GM12878 (cell line): ENCODE measurements around the gene PCSK1N. TPM values are rescaled to one million over a fixed set of nuclear protein-coding genes. Genes with fewer than 3 reads are reported as not detected.

Experiments
- ATAC-seq: fragments of 200-7000 bp; cut with Tn5 transposase; 3 replicates; pipeline ENCODE4 v1.9.1; 2020; ENCODE audit warnings: mild to moderate bottlenecking, moderate library complexity
- BruUV-seq: library from RNA; stranded (reverse); fragments of 400-500 nt; replicated peaks from 2 replicates; lab custom pipeline; 2021; lab: Mats Ljungman, UMichigan
- CTCF ChIA-PET: fragments of 300-600 bp; sonication (Branson Sonifier 250); formaldehyde crosslinking; extraction: SDS; loops from one replicate; lab custom pipeline; 2021; ENCODE audit warnings: inconsistent platforms; lab: Yijun Ruan, JAX
- POLR2A ChIA-PET: fragments of 350-600 bp; formaldehyde crosslinking; extraction: SDS; loops from one replicate; lab custom pipeline; 2021; ENCODE audit warnings: inconsistent platforms; lab: Charles Lee
- RAD21 ChIA-PET: fragments of 300-600 bp; sonication (Branson Sonifier 250); formaldehyde crosslinking; loops from one replicate; lab custom pipeline; 2023; ENCODE audit warnings: antibody characterized with exemption; ENCODE audit not compliant: unreplicated experiment; lab: Charles Lee
- SMC1A ChIA-PET: fragments of 300-600 bp; sonication (Branson Sonifier 250); formaldehyde crosslinking; loops from one replicate; lab custom pipeline; 2023; ENCODE audit not compliant: unreplicated experiment, uncharacterized antibody; lab: Charles Lee
- DNase-seq: peaks from one replicate; pipeline ENCODE4 v3.0.0-alpha.2; 2011; ENCODE audit warnings: low read depth, low spot score
- FAIRE-seq: peaks from 3 replicates; lab custom pipeline; 2011; peaks lifted over from hg19 to GRCh38; lab: Jason Lieb, UNC
- H2AFZ ChIP-seq: 2 replicates; pipeline ENCODE4 v1.6.0; 2011; ENCODE audit warnings: low read depth, low read length, control low read depth; ENCODE audit not compliant: control insufficient read depth
- H3K27ac ChIP-seq: 2 replicates; pipeline ENCODE4 v1.5.1; 2011; ENCODE audit warnings: control low read depth; ENCODE audit not compliant: control insufficient read depth, insufficient read depth
- H3K27me3 ChIP-seq, 2 experiments: replicated peaks in 1 of 2; 2 replicates each; pipeline versions ENCODE4 v1.6.0 to v1.6.1; 2011; ENCODE audit warnings: low read length in 1 of 2; ENCODE audit not compliant: control insufficient read depth in 2 of 2, insufficient read depth in 2 of 2
- H3K36me3 ChIP-seq, 2 experiments: 2 replicates each; pipeline ENCODE4 v1.5.1; 2011; ENCODE audit warnings: low read length in 1 of 2; ENCODE audit not compliant: control insufficient read depth in 2 of 2, insufficient read depth in 2 of 2
- H3K4me1 ChIP-seq: 2 replicates; pipeline ENCODE4 v1.6.1; 2011; ENCODE audit warnings: mild to moderate bottlenecking, low read length, moderate library complexity, mixed read lengths; ENCODE audit not compliant: control insufficient read depth, insufficient read depth
- H3K4me2 ChIP-seq: 2 replicates; pipeline ENCODE4 v1.6.0; 2011; ENCODE audit warnings: control low read depth; ENCODE audit not compliant: control insufficient read depth, insufficient read depth
- H3K4me3 ChIP-seq: fragments of 200-600 bp; sonication (generic); 2 replicates; pipeline ENCODE4 v1.5.1; 2016
- H3K79me2 ChIP-seq: 2 replicates; pipeline ENCODE4 v1.6.0; 2011; ENCODE audit warnings: low read length; ENCODE audit not compliant: control insufficient read depth, insufficient read depth
- H3K9ac ChIP-seq: 2 replicates; pipeline ENCODE4 v1.8.0; 2011; ENCODE audit warnings: low read length, control low read depth, mixed read lengths; ENCODE audit not compliant: control insufficient read depth, insufficient read depth
- H3K9me3 ChIP-seq: replicated peaks from 3 replicates; pipeline ENCODE4 v1.5.1; 2011; ENCODE audit warnings: mild to moderate bottlenecking, low read length; ENCODE audit not compliant: control insufficient read depth, insufficient read depth
- H4K20me1 ChIP-seq: 2 replicates; pipeline ENCODE4 v1.6.0; 2011; ENCODE audit not compliant: control insufficient read depth, insufficient read depth
- BCLAF1 ChIP-seq: fragments of 450-650 bp; IDR thresholded peaks from 2 replicates; pipeline ENCODE4 v1.6.1; 2017; ENCODE audit warnings: antibody characterized with exemption, mild to moderate bottlenecking, moderate library complexity
- E4F1 ChIP-seq: fragments of 450-650 bp; IDR thresholded peaks from 2 replicates; pipeline ENCODE4 v1.6.1; 2018; ENCODE audit warnings: borderline replicate concordance, mild to moderate bottlenecking; ENCODE audit not compliant: partially characterized antibody
- EED ChIP-seq: sonication (generic); IDR thresholded peaks from 2 replicates; pipeline ENCODE4 v1.6.1; 2016; ENCODE audit warnings: antibody characterized with exemption, low read depth
- ESRRA ChIP-seq: IDR thresholded peaks from 2 replicates; pipeline ENCODE4 v1.6.1; 2012; ENCODE audit warnings: mild to moderate bottlenecking, low read length, improper control_type of control experiment
- HSF1 ChIP-seq: fragments of 150-350 bp; IDR thresholded peaks from 2 replicates; pipeline ENCODE4 v1.6.1; 2014; ENCODE audit warnings: mild to moderate bottlenecking, low read depth, low read length
- JUND ChIP-seq: IDR thresholded peaks from 2 replicates; pipeline ENCODE4 v1.6.1; 2012; ENCODE audit warnings: low read depth, mild to moderate bottlenecking, low read length, improper control_type of control experiment, moderate library complexity
- NFIC ChIP-seq: IDR thresholded peaks from 2 replicates; pipeline ENCODE4 v1.6.1; 2012; ENCODE audit warnings: low read depth, mild to moderate bottlenecking, inconsistent platforms, low read length, moderate library complexity
- NR2F1 ChIP-seq: fragments of 450-650 bp; conservative IDR thresholded peaks from 2 replicates; pipeline ENCODE4 v1.6.1; 2017; ENCODE audit warnings: mild to moderate bottlenecking
- RAD51 ChIP-seq: fragments of 450-650 bp; IDR thresholded peaks from 2 replicates; pipeline ENCODE4 v1.6.1; 2016; ENCODE audit warnings: moderate library complexity, mild to moderate bottlenecking, inconsistent platforms
- RUNX3 ChIP-seq: IDR thresholded peaks from 2 replicates; pipeline ENCODE4 v1.6.1; 2012; ENCODE audit warnings: low read length, inconsistent platforms
- SMARCA5 ChIP-seq: fragments of 450-650 bp; IDR thresholded peaks from 2 replicates; pipeline ENCODE4 v1.6.1; 2017; ENCODE audit warnings: mild to moderate bottlenecking
- SMC3 ChIP-seq: IDR thresholded peaks from 2 replicates; pipeline ENCODE4 v1.6.1; 2011; ENCODE audit warnings: low read length, improper control_type of control experiment, borderline replicate concordance
- SP1 ChIP-seq: IDR thresholded peaks from one replicate; pipeline ENCODE4 v1.6.1; 2011; ENCODE audit warnings: low read depth, low read length
- TCF3 ChIP-seq: IDR thresholded peaks from 2 replicates; pipeline ENCODE4 v1.6.1; 2012; ENCODE audit warnings: low read depth, mild to moderate bottlenecking, low read length, borderline replicate concordance; ENCODE audit not compliant: insufficient read depth
- YBX1 ChIP-seq: fragments of 450-650 bp; IDR thresholded peaks from 2 replicates; pipeline ENCODE4 v1.6.1; 2016; ENCODE audit warnings: antibody characterized with exemption
- ZBTB11 ChIP-seq: fragments of 450-650 bp; formaldehyde crosslinking; IDR thresholded peaks from 2 replicates; pipeline ENCODE4 v1.5.0; 2022; ENCODE audit warnings: mild to moderate bottlenecking, missing genetic modification characterization
- WGBS: methylation state at CpG from one replicate; pipeline ENCODE4 v1.1.6; 2016; ENCODE audit warnings: low lambda C conversion rate; ENCODE audit not compliant: insufficient replicate concordance, insufficient coverage; ENCODE audit errors: missing lambda C conversion rate; 5-methylcytosine and 5-hydroxymethylcytosine counted together
- in situ Hi-C: fragments of 300-500 bp; cut with MboI; formaldehyde crosslinking; loops from 9 replicates; pipeline ENCODE4 v1.14.3; 2018; ENCODE audit warnings: mixed read lengths
- intact Hi-C: fragments of 100-400 bp; cut with micrococcal nuclease; formaldehyde crosslinking; loops from one replicate; pipeline ENCODE4 v1.14.2; 2022; ENCODE audit not compliant: unreplicated experiment
- polyA plus RNA-seq, 11 experiments: library from polyadenylated mRNA; depleted of rRNA in 4 of 11; unstranded in 6 of 11; stranded (reverse) in 5 of 11; fragments of >200 nt; fragmentation: Nextera tagmentation in 4 of 11; fragmentation: Illumina TruSeq in 1 of 11; extraction: Ambion mirVana in 4 of 11; extraction: Trizol in 1 of 11; gene quantifications; 1 replicate in 1 of 11; 2 replicates in 10 of 11; pipeline versions ENCODE4 v1.2.1 to v1.2.3, GENCODE V29; 2011 to 2016; ENCODE audit warnings: inconsistent platforms in 2 of 11, missing spikeins in 2 of 11, low read depth in 1 of 11
- total RNA-seq, 4 experiments: library from RNA; depleted of rRNA in 3 of 4; stranded (reverse); fragments of >200 nt in 3 of 4; fragmentation: Illumina TruSeq in 1 of 4; extraction: Trizol in 1 of 4; gene quantifications; 2 replicates each; pipeline versions ENCODE4 v1.2.1 to v1.2.3, GENCODE V29; 2013 to 2021

The PCSK1N gene
- total and polyA plus RNA-seq, 10 of the 15 experiments (the other 5 are each of a cell fraction or from before 2014, with no cell fraction given), result 0.19 TPM; not detected in 9

- no peak for FAIRE-seq
- TF ChIP-seq NFIC (no peak), SMC3 (no peak), RUNX3 (no peak), SMARCA5 (no peak), JUND (no peak), NR2F1 (no peak), SP1 (no peak), RAD51 (no peak), TCF3 (no peak), YBX1 (no peak), EED (no peak), HSF1 (no peak), ZBTB11 (CRISPR knock-in tag) (no peak), E4F1 (no peak), ESRRA (no peak), BCLAF1 (no peak)
Observed at GRCh38 chrX:48831909-48832291, 3.5 kb downstream of the PCSK1N start.

More at GRCh38 chrX:48831909-48832291, 3.5 kb downstream of the PCSK1N start:
- ChIA-PET SMC1A (no interaction called here), POLR2A (interaction anchor here (0.7 kb wide), 1 partner anchor 193 kb away, joined by 3 read pairs; no protein-coding TSS in a partner anchor), RAD21 (no interaction called here), CTCF (no interaction called here)
- Histone ChIP-seq H3K27me3 (0 out of 4 replicates have a peak, but pooled peaks cover 0 to 2% of the 10 kb centered on the region in 2 experiments), H3K36me3 (no peaks in the 10 kb centered on the region), H3K79me2 (no peaks in the 10 kb centered on the region), H3K4me1 (no peaks in the 10 kb centered on the region), H3K9me3 (no peaks in the 10 kb centered on the region; the same call in 2 of the 3 replicates), H3K4me3 (no peak overlapping the region), H3K4me2 (no peak overlapping the region), H4K20me1 (no peaks in the 10 kb centered on the region), H3K27ac (no peak overlapping the region), H2AFZ (no peak overlapping the region), H3K9ac (no peak overlapping the region)
- WGBS, result 37% methylated on average over 26 of the region's 57 CpGs
- ATAC-seq (no peak), DNase-seq (no peak)
- intact Hi-C loops (no loop called here), in situ Hi-C loops (no loop called here)
- no TSS peak for BruUV-seq
